Colon (tissue), 2 donors: ENCODE measurements around the gene CERS2.

Experiments used
- FAIRE-seq: peaks from 2 replicates; lab custom pipeline; 2012; peaks lifted over from hg19 to GRCh38; lab: Jason Lieb, UNC
- donor health status: control.
- donor health status: control.

The CERS2 gene

GRCh38 chr1:150997949-150998348 lies 23.3 kb upstream of the CERS2 start:
- no peak for FAIRE-seq

GRCh38 chr1:150997126-150997872 lies 22.7 kb upstream of the CERS2 start:
- no peak for FAIRE-seq

GRCh38 chr1:150995896-150996295 lies 21.3 kb upstream of the CERS2 start:
- FAIRE-seq, result no peak

- FAIRE-seq, result no peak
Measured at GRCh38 chr1:150995460-150995859, 20.8 kb upstream of the CERS2 start.

- FAIRE-seq, result no peak
Measured at GRCh38 chr1:150994248-150994647, 19.6 kb upstream of the CERS2 start.

GRCh38 chr1:150992626-150993025 lies 18.0 kb upstream of the CERS2 start:
- FAIRE-seq, result no peak

GRCh38 chr1:150987924-150988323 lies 13.3 kb upstream of the CERS2 start:
- FAIRE-seq, result no peak

- no peak for FAIRE-seq
Measured at GRCh38 chr1:150985179-150985825, 10.7 kb upstream of the CERS2 start.

- no peak for FAIRE-seq
Measured at GRCh38 chr1:150981805-150982712, 7.4 kb upstream of the CERS2 start, which contains the start of gene ANXA9. TSS of gene ANXA9 (plus strand) at chr1:150982292. CDS start at chr1:150983106, 814 bp downstream.

- no peak for FAIRE-seq
Measured at GRCh38 chr1:150981177-150981804, 6.7 kb upstream of the CERS2 start.

GRCh38 chr1:150979092-150980056 lies 4.7 kb upstream of the CERS2 start:
- FAIRE-seq, result no peak

- FAIRE-seq, result no peak
Measured at GRCh38 chr1:150976879-150977694, 2.5 kb upstream of the CERS2 start.

- FAIRE-seq, result no peak
Measured at GRCh38 chr1:150976401-150976821, 1.8 kb upstream of the CERS2 start.

GRCh38 chr1:150973836-150974579 lies 627 bp downstream of the CERS2 start:
- no peak for FAIRE-seq

- FAIRE-seq, result no peak
Measured at GRCh38 chr1:150973258-150973835, 1.3 kb downstream of the CERS2 start.

GRCh38 chr1:150972417-150972940 lies 2.2 kb downstream of the CERS2 start:
- FAIRE-seq, result no peak

GRCh38 chr1:150971583-150972416 lies 2.8 kb downstream of the CERS2 start:
- FAIRE-seq, result no peak
